Tibial nerve (tissue), 3 donors: ENCODE results near the gene PLA2R1.

Source experiments
- CTCF ChIP-seq, 5 experiments: fragments of 200-600 bp in 3 of 5; fragments of 450-650 bp in 2 of 5; sonication (generic) in 3 of 5; IDR thresholded peaks; one replicate each; pipeline ENCODE4 v1.5.1; 2016 to 2019; ENCODE audit warnings: antibody characterized with exemption in 5 of 5, mild to moderate bottlenecking in 3 of 5, moderate library complexity in 2 of 5
- POLR2A ChIP-seq, 2 donors: fragments of 450-650 bp; IDR thresholded peaks; one replicate each; pipeline ENCODE4 v1.6.1; 2017; ENCODE audit warnings: antibody characterized with exemption in 2 of 2, mild to moderate bottlenecking in 2 of 2, moderate library complexity in 2 of 2

GRCh38 chr2:159961451-159961850, 101.0 kb downstream of the PLA2R1 start:
- TF ChIP-seq CTCF (IDR thresholded peaks at IDR 0.05) (no peak), POLR2A (IDR thresholded peaks at IDR 0.05) (no peak)
